ENCODE results near the gene ZC3H6.

DNA sequence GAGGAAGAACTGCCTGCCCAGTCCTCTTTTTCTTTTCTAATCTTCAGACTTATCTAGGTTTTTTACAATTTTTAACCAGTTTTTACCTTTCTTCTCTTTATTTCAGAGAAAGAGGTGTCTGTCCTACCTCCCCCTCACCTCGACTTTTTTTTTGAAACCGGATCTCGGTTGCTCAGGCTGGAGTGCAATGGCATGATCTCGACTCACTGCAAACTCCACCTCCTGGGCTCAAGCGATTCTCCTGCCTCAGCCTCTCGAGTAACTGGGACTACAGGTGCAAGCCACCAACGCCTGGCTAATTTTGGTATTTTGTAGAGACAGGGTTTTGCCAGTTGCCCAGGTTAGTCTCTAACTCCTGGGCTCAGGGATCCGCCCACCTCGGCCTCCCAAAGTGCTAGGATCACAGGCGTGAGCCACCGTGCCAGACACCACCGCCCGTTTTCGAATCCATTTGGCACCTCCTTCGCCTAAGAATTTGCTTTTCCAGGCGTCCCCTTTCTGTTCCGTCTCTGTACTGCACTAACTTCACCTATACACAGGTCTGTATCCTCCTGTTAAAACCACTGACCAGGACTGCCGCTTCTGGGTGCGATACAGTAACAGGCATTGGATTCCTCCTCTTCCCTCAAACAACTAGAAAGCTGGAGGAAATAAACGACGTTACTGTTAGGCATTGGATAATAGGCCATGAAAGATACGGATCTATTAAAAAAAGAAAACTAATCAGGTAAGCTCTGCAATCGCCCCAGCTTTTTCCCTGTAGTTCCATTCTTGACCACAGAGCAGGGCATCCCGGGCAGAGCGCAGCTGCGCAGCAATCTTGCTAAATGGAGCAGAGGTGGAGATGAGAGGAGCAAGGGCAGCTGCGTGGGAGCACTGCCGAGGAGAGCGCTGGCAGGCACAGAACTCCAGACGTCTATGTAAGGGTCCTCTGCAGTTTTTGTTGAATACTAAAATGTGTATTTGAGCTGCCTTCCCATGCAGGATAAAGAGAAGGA is 69.9 kb downstream of the ZC3H6 start:
- TF ChIP-seq, protein P1, sequence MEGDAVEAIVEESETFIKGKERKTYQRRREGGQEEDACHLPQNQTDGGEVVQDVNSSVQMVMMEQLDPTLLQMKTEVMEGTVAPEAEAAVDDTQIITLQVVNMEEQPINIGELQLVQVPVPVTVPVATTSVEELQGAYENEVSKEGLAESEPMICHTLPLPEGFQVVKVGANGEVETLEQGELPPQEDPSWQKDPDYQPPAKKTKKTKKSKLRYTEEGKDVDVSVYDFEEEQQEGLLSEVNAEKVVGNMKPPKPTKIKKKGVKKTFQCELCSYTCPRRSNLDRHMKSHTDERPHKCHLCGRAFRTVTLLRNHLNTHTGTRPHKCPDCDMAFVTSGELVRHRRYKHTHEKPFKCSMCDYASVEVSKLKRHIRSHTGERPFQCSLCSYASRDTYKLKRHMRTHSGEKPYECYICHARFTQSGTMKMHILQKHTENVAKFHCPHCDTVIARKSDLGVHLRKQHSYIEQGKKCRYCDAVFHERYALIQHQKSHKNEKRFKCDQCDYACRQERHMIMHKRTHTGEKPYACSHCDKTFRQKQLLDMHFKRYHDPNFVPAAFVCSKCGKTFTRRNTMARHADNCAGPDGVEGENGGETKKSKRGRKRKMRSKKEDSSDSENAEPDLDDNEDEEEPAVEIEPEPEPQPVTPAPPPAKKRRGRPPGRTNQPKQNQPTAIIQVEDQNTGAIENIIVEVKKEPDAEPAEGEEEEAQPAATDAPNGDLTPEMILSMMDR (conservative IDR thresholded peaks at IDR 0.05 in 1 of 2, IDR thresholded peaks at IDR 0.05 in 1 of 2; ENCODE audit: low read depth in 1 of 2, low read length in 2 of 2), result no peak
- TF ChIP-seq EZH2 (IDR thresholded peaks at IDR 0.05; ENCODE audit: low read length, missing control alignments), result no peak

All from fibroblast of lung (primary cell).